GM21528 (cell line): ENCODE data around the gene ZNF804B.

Source experiments
- ATAC-seq: cut with Tn5 transposase; IDR thresholded peaks from one replicate; pipeline ENCODE4 v1.9.1; 2021; ENCODE audit warnings: mild to moderate bottlenecking, moderate library complexity; ENCODE audit not compliant: unreplicated experiment, low FRiP score

ZNF804B gene

DNA sequence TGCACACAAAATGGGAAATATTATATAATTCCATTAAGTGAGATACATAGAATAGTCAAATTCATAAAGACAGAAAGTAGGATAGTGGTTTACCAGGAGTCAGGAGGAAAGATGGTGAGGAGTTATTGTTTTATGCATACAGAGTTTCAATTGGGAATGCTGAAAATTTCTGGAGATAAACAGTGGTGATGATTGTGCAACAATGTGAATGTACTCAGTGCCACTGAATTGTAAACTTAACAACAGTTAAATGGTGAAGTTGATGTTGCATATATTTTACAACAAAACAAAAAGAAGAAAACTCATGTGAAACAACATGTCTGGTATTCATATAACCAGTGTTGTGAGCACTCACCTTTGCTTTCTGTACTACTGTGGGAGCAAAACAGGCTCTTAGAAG is 204.9 kb downstream of the ZNF804B start:
- no peak for ATAC-seq

DNA sequence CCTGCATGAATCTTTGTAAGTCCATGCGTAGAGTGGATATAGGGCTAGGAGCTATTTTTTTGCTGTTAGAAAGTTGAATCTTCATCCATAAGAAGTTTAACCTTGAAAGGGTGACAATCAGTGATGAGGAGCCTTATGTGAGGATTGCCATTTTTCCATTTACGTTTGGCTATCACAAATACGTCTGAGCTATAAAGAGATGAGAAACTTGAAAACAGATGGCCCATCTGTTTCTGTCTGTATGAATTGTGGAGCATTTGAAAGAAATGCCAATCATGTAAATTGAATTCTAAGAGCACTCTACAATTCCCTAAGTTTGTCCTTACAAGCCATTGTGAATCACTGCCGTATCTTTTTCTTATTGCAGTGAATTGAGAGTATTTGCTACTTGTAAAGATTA is 205.9 kb downstream of the ZNF804B start:
- ATAC-seq: no peak

DNA sequence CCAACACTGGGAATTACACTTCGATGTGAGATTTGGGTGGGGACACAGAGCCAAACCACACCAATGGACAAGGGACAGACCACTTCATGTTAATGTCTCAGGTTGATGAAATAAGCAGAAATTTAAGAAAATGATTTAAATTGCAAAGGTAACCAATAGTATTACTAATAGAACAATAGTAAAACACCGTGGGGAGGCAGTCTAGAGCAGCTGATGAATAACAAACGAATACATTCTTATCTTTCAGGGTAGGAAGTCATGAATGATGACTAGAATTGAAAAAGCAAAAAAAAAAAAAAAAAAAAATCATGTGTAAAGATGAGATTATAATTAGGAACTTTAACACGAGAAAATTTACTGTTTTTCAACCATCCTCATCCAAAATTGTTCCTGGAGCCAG is 207.9 kb downstream of the ZNF804B start:
- no peak for ATAC-seq

DNA sequence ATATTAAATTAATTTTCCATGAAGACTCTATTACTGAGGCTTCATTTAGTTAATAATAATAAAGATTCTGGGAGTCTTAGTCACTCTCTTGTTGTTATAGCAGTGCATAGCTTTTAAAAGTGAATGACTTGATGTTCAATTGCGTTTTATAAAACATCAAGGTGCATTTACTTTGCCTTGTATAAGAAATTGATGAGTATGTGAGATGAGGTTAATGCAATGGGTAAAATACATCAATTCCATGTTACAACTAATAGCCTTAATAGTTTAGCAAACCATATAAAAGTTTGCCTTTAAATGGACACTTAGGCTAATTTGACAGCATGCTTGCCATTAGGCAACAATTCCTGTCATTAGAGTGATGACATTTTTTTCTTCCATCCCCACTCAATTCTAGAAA is 209.7 kb downstream of the ZNF804B start:
- ATAC-seq: no peak

DNA sequence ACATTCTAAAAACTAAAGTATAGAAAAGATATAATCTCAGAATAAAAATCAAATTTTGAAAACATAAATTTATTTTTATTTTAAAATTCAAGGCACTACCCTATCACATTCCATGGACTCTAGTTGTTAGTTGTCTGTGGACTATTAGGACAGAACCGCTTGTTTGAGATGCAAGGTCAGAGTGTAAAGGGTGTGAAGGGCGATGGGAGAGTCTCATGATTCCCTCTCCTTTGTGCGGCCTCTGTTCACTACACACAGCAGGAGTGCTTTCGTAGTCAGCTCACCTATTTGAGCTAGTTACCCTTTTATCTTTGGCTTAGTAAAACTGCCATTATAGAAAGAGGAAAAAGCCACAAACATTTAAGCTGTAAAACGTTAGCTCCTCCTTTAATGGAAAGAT is 225.8 kb downstream of the ZNF804B start:
- ATAC-seq: no peak

DNA sequence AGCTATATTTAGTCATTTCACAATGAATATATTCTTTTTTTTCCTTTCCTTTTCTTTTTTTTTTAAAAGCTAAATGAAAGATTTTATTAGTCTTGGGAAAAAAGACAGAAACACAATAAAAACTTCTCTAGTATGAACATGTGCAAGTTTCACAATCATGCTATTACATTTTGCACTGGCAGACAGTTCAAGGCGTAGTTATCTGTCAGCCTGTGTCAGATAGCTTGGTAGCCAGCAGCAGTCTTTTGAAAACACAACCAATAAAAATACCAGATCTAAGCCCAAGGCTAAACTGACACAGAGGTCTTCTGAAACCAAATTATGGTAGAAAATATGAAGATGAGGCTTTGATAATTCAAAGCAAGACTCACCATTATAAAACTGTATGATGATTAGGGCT is 241.8 kb downstream of the ZNF804B start:
- ATAC-seq: no peak

DNA sequence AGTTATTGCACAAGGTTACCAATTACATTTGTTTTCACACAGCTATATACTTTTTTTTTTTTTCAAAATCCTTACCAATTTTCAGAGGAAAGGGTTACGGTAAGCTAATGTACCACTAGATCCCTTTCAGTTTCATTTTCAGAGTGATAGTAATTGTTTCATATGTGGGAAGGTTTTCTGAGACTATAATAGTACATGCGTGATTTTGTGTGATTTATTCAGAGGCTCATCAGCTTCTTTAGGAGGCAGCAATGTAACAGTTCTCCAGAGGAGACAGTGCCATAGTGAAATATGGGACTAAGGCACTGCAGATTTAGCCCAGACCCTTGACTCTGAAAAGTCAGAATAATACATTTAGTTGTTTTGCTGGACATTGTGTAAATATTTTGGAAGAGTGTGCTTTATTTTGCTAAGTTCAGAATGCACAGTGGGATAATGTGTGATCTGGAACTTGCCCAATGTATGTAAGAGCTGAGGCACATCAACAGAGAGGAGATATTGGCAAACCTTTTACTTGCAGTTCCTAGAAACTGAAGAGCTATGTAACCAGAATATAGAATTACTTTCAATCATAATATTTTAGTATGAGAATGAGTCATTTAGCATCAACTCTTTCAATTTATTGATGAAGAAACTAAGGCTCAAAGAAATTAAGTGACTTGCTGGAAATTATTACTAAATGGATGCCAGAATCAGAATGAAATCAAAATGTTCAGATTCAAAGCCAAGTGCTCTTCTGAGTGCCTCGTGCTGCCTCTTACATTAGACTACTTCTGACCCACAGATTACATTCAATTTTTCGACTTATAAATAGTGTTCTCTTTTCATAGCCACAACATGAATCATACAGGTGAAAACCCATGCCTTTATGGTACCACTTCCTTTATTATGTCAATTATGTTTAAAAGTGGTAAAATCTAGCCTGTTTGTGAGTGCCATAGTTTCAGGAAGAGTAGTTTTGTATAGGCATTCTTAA is 243.8 kb downstream of the ZNF804B start:
- peak; percentile 88 for ATAC-seq

DNA sequence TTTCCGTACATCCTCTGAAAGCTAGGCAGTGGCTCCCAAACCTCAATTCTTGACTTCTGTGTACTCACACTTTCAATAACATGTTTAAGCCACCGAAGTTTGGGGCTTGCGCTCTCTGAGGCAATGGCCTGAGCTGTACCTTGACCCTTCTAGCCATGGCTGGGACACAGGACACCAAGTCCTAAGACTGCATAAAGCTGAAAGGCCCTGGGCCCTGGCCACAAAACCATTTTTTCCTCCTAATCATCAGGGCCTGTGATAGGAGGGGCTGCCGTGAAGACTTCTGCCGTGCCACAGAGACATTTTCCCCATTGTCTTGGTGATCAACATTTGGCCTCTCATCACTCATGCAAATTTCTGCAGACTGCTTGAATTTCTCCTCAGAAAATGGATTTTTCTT is 252.5 kb downstream of the ZNF804B start:
- no peak for ATAC-seq

DNA sequence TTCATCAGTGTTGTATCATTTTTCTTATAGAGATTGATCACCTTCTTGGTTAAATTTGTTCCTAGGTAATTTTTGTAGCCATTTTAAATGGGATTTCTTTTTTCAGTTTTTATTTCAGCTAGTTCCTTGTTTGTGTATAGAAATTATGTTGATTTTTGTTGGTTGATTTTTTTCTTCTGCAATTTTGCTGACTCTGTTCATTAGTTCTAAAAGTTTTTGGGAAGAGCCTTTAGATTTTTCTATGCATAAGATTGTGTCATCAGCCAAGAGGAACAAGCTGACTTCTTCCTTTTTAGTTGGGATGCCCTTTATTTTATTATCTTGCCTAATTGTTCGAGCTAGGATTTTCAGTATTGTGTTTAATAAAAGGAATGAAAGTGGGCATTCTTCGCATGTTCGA is 258.2 kb downstream of the ZNF804B start:
- no peak for ATAC-seq

DNA sequence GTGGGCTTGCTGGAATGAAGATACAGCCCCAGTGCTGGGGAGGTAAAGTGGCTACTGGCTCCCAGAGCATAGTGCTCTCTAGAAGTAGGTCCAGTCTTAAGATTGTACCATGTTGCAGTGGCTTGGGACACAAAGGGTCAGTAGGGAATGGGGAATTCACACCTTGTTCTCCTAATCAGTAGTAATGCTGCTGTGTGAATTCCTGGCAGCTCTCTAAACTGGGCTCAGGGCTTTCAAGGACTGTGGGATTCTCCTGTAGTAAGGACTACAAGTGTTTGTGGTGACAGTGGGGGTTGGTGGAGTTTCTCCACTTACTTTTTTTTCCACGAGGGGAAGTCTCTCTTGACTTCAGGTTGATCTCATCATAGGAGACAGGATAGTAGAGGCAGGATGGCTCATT is 262.2 kb downstream of the ZNF804B start:
- no peak for ATAC-seq

DNA sequence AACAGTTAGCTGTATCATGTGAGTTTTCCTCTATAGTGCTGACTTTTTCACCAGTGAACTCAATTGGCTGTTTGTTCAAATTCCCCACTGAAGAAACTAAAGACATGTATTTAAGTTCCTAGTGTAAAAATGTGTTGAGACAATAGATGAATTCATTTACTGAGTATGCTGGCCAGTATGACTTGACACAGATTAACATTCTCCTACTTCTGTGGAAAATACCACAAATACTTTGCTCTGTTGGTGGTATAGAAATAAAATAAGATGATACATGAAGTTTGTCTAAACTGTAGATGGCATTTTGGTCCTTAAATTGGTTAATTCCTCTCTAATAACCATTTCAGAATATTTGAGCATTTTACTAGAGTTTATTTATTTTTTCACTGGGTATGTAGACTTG is 263.7 kb downstream of the ZNF804B start:
- no peak for ATAC-seq

DNA sequence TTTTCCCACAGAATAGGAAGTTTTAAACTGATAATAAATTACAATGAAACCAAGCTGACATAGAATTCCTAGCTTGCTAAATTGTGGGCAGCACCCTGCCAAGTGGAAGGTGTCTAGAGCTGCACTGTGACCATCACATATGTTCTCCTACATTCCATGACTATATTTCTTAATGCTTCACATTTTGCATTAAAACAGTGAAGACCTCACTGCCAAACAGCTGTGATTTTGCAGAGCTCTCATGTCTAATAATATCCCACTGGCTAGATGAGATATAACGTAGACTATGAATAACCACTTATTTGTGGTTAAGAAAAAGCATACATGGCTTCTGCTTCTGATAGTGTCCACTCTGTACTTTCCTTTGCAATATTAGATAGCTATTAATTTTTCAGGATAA is 264.4 kb downstream of the ZNF804B start:
- ATAC-seq: no peak

DNA sequence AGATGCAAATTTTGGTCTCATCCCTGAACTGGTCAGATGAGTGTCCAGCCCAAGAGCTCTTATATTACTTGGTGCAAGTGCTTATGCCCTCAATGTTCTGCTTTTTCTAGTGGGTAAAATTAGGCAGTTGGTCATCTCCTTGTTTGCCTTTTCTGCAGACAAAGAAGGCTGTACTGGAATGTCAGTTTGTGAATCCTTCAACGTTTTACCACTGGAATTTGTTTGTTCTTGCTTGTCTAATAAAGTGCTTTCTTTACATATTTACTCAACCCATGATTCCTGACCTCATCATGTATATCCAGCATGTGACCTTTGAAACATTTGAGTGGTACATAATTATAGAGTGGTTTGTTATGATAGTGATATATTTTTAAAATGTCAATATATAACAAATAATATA is 268.3 kb downstream of the ZNF804B start:
- no peak for ATAC-seq

DNA sequence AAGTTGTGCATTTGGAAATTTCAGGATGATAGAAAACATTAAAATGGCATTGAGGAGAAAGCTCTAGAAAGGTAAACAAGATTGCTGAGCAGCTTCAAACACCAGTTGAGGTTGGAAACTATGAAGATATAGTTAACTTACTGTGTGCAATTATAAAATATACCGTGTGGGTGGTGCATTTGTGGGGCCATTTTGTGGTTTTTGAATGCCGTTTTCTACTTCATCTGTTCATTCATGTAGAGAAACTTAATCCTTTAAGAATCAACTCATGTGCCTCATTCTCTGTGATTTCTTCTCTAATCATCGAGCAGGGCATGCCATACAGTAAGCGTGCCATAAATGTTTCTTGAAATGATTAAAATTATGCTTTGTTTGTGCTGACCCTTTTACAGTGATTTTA is 268.8 kb downstream of the ZNF804B start:
- ATAC-seq: no peak

DNA sequence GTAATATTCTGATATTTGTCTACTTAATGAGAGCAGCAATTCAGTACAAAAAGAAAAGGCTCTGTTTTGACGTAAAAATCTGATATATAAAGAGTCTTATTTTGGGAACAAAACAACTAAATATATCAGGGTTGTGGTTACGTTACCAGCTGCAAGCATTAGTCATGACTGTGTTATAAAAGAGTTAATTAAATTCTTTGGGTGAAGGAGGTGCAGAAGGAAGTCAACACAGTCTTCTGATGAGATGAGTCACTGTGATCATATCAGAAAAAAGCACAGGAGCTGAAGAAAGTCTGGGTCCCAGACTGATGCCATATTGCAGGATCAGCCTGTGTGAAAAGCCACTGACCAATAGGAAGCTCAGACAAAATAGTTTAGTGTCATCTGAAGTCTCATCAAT is 270.4 kb downstream of the ZNF804B start:
- ATAC-seq: no peak

DNA sequence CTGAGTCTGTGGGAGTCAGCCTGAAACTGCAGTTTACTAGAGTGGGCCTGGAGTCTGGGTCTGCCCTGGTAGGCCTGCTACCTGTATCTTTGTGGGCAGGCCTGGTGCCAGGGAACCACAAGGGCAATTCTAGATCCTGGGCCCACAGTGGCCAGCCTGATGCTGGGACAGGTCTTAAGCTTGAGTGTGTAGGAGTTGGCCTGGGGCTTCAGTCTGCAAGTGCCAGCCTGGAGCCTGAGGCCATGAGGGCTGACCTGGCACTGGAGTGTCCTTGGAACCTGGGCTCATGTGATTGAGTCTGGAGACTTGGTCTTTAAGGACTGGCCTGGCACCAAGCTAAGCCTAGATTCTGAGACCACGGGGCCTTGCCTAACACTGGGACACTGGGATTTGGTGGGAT is 281.7 kb downstream of the ZNF804B start:
- ATAC-seq: no peak

DNA sequence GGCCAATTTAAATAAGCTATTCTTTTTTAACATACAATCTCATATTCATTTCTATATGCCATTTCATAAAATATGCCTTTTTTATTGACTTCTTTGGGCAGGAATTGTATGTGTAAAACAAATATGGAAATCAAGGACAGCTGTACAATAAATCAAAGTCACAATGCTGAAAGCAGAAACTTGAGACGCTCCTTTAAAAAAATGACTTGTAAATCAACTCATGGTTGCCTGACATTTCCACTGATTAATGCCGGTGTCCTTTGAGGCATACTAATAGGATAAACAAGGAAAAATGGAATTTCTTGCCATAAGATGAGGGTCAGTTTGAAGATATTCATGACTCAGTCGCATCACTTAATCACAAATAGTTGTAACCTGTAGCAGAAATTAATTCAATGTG is 283.4 kb downstream of the ZNF804B start:
- no peak for ATAC-seq

DNA sequence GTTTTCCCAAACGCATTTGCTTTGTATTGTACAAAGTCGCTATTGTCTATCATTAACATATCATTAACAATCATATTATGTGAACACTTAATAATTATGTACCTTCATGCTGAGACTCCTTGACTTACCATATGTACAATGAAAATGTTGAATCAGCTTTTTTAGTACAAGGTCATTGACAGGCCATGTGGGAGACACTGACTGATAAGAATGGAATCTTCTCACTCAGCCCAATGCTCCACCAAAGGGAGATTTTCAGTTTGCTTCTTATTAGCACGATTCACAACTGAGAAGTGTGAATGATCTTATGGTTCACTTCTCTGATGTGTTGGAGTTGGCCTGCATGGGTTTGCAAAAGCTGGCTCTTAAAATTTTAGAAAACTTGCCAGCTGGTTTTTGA is 289.5 kb downstream of the ZNF804B start:
- ATAC-seq: no peak

DNA sequence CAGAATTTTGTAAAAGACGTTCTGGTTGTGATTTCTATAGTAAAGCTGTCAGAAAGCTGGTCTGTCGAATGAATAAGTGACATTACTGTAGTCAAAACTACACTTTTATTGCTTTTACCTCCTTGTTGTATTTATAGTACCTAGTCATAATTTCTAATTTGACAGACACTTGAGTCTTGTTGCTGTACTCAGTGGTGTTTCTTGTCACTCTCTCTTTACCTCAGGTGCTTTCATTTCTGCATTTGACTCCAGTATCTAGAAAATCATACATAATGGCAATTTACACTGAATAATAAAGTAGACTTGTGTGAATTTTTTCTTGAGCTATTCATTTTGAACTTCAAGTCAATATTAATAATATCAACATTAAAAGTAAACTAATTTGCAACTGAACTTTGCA is 293.6 kb downstream of the ZNF804B start:
- no peak for ATAC-seq

DNA sequence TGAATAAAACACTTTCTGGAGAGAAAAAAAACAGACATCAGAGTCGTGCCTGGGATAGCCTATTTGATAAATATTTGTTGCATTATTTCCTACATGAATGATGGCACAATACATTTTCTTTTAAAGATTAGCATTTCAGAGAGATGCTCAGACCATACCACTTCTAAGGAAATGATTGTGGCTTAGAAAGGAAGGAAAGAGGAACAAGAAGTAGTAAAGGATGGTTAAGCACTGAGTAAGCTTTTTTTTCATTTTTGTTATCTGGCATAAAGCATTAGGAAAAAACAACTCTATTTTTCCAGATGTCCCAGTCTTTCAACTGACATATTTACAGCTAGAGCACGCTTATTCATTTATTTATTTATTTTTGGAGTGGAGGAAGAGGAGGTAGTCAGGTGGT is 294.9 kb downstream of the ZNF804B start:
- ATAC-seq: no peak

DNA sequence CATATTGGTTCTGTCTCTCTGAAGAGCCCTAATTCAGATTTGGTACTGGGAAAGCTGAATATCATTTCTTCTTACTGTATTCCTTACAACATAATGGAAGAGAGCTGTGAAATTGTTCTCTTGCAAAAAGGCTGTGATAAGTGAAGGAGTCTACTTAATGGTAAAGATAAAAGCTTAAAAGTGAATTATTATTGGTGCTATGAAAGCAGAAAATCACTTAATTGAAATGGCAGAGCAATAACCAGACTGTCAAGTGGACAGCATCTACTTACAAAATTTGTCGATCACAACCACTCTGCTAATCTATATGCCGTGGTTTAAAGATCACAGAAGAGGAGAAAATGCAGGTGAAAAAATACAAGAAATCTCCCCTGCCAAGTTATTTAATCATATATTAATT is 300.7 kb downstream of the ZNF804B start:
- ATAC-seq: no peak

DNA sequence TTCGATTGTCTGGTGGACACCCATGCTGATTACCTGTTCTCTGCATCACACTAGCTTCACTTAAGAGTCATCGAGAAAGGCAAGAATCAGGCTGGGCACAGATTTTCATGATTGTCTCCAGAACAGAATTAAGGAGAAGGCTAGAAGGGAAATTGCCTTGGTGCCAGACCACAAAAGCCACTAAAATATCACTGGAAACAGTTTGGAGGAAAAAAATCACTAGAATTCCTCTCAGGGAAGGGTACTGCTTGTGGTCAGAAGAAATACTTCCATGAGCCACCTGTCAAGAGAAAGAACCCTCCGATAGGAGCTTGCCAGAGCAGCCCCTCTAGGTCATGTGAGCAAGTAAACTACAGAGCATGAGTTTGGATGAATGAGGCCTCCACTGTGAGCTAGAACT is 305.3 kb downstream of the ZNF804B start:
- ATAC-seq: no peak

DNA sequence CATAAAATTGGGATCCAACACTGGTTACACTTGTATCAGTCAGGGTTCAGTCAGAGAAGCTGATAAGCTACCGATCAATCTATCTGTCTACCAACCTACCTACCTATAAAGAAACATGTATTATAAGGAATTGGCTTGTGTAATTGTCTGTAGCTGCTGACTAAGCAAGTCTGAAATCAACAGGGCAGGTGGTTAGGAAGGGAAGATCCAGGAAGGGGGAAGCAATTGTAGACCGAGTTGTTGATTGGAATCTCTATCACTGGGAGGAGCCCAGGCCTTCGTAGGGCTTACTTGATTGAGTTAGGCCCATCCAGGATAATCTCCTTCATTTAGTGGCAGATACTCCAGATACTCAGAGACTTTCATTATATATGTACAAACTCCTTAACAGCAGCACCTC is 307.5 kb downstream of the ZNF804B start:
- no peak for ATAC-seq
